ENCODE measurements around the gene ZP1.

The ZP1 gene

DNA sequence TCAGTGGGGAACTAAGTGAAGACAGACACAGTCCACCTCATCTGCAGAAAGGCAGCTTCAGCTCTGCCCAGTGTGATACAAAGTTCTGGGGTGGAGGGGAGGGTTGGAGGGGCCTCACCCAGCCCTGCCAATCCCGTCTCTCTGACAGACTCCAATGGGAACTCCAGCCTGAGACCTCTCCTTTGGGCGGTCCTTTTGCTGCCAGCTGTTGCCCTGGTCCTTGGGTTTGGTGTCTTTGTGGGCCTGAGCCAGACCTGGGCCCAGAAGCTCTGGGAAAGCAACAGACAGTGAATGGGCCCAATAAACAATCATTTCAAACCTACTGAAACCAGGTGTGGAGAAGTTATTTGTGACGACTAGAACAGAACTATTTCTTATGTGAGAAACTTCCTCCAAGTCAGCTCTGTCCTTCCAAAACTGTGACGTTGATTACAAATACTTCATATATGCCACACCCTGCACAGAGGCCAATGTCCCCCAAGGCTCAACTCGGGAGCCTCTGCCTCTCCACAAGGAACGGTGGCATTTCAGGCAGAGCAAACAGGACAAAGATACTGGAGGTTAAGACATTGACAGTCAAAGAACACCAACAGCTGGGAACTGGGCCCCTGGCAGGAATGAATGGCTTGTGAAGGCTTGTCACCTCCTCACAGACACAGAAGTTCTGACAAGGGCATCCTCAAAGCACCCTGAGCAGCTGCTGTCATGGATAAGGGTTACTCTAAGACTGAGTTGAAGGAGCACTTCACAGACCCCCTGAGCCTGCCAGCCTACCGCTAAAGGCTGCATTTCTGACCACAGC, 8.2 kb downstream of the ZP1 start:
- DNase-seq = no peak

GRCh38 chr11:60876168-60876485, 8.8 kb downstream of the ZP1 start:
- DNase-seq = no peak

DNA sequence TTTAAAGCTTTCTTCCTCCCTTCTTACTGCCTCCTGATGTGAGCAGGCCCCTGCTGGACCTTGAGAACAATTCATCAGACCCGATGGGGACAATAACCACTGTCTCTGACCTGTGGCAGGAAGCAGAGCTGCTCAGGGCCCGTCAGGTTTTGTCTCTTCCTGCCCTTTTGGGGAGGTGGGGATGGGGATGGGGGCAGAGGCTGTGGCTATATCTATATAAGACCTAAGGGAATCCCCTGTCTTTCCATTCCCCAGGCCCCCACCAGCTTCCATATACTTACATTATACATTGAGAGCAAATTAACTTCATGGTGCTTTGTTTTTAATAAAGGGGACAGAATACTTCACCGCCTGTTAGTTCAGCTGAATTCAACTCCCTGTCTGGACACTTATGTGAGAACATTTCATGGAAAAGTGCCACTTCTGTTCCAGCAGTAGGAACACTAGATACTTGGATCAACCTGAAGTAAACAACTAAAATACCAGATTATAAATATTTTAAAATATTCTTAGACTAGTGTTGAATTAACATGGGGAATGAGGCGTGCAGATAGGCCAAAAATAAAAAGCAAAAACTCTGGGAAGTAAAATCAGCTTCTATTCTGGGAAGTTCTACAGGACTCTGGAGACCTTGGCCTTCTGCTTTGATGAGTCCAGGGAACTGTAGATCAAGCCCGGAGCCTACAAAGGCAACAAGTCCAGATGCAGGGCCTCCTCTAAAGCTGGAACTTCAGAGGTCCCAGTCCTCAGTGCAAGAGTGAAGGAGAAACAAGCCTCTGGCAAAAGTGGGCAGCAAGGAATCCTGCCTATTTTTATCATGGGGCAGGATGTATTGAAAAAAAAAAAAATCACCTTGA, 11.1 kb downstream of the ZP1 start:
- no peak for DNase-seq

DNA sequence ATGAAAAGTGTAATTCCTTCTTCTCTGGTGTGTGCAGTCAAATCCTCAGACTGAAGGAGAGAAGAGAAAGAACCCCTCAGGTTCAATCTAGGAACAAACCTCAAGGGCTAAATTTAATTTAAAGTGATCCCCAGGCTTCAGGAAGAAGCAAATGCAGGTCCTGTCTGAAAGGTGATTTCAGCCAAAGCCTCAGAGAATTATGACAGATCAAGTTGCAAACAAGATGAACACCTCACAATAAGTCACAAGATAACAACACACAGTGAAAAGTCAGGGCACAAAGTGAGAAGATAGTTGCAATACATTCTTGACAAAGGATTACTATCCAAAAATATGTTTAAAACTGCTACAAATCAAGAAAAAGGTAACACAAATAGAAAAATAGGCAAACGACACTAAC, 11.8 kb downstream of the ZP1 start:
- DNase-seq = no peak

- no peak for DNase-seq
Measured at GRCh38 chr11:60879971-60880588, 12.7 kb downstream of the ZP1 start.

DNA sequence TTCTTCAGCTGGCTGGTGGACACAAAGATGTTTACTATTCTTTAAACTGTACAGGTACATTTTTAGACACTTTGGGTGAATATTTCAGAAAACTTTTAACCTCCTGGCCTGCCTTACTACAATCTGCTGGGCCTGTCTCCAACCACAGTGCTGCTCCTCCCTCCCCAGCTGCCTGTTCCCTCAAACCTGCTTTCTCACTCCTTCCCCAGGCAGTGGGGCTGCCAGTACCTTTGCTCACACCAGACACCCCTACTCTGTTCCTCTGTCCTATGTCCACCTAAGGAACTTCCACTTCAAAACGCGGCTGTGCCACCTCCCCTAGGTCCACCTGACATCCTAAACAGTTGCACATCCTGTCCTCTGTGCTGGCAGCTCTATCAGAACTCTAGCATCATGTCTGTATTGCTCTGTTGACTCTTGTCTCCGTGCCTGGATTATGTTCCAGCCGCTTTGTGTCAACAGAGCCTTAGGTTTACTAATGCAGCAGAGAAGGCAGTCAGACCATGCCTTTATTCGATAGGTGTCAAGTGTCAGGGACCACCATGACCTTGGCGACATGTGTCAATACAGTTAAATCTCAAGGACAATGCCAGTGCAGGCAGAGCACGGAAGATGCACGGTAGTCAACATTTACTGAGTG, 13.4 kb downstream of the ZP1 start:
- no peak for DNase-seq

- peak in 8 of 58 donors; percentile 6 to 28 (median 15) for DNase-seq
Measured at GRCh38 chr11:60887556-60887955, 20.2 kb downstream of the ZP1 start.

DNA sequence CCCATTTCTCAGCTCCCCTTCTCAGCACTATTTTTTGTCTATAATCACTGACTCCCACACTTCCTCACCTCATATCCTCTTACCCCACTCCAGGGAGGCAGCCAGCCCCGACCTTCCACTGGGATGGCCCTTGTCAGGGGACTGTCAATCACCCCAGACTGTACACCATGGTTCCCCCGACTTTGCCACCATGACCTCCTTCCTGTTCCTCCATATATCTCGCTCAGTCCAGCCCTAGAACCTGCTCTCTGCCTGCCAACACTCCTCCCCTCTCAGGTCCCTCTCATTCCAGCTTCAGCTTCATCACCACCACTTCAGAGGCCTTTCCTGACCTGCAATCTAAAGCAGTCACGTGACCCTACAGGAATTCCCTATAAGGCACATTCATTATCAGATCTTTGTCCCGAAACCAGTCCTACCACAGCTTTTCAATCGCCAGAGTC, 22.5 kb downstream of the ZP1 start:
- no peak for DNase-seq

DNA sequence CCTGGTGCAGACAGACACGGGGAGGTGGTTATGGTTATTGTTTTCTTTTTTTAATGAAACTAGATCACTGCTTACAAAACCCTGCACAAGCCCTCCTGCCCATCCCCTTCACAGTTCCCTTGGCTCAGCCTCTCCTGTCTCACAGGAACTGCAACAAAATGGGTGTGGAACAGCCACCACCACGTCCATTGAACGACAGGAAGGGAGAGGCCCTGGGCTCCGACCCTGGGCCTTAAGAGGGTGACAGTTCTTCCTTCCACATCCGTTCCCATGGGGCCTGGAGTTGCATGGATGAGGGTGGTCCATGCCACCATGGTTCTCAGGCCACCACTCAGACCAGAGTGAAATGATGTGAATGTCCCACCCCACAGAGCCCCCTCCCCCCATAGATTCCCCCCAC, 23.4 kb downstream of the ZP1 start:
- no peak for DNase-seq

DNA sequence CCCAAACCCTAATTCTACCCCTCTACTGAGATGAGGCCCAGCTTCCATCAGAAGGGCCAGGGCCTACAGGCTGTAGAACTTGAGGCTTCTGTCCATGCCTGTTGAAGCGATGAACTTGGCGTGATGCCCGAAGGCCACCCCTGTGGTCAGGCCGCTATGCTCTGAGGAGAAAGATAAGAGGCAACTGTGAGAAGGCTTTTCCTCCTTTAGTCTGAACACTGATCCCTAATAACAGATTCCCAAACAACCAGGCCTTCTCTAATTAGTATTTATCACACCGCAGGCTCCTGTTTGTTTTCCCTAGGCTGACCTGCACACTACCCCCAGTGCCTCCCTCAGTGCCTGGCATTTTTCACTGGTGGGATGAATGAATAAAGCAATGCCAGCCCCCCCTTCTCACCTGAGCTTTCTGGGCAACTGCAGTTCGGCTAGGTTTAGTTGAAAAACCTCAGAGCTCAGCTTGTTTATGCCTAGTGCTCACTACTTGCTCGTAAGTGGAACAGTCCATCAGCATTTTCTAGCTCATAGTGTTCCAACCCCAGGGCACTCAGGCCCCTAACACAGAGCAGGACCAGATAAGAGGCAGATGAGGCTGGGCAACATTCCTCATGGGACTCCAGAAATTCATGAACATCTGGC, 23.9 kb downstream of the ZP1 start:
- DNase-seq = no peak

DNA sequence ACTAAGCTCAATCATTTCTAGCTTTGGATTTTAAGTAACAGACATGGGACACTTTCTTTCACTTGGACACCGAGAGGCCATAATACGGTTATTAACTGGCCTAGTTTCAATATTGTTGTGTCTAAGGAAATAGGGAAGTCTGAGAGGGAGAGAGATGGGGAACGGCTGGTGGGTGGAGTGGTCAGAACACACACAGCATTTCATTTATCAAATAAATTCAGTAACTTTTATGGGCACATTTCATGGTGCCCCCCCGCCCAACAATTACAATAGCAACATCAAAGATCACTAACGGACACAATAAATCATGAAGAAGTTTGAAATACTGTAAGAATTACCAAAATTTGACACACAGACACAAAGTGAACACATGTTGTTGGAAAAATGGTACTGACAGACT, 28.3 kb downstream of the ZP1 start:
- DNase-seq = no peak

- no peak for DNase-seq
Measured at GRCh38 chr11:60897496-60897895, 30.2 kb downstream of the ZP1 start.

DNA sequence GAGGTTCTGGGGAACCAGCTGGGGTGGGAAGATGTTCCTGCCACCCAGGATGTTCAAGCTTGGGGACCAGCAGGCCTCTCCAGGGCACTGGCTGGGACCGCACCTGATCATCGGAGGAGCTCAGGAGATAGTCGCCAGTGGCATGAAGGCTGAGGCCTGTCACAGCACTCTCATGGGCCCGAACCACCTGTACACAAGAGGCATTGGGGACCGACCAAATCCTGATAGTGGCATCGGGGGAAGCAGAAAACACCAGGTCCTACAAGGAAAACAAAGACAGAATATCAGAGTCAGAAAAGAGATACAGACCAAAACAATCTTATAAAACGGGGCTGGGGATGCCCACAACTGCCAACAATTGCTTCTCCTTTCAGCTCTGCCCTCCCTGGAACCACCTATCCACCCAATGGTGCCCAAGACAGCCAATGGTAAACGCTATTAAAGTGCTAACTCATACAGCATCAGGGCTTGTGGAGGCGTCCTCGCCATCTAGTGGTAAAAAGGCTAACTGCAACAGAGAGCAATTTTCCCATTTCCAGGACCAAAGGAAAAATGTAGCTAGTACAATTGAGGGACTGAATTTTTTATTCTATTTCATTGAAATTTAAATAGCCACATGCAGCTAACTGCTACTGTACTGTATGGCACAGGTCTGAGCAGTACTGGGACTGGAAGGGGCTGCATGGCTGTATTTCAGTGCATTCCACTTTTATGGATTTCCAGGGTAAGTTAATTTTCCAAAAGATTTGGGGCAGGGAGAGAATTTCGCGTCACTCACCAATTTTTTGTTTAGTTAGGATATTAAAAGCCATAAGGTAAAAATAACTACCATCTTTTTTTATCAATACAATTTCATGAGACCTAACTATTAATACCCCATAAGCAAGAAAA, 31.9 kb downstream of the ZP1 start:
- peak in 8 of 58 donors; percentile 9 to 38 (median 25) for DNase-seq

DNA sequence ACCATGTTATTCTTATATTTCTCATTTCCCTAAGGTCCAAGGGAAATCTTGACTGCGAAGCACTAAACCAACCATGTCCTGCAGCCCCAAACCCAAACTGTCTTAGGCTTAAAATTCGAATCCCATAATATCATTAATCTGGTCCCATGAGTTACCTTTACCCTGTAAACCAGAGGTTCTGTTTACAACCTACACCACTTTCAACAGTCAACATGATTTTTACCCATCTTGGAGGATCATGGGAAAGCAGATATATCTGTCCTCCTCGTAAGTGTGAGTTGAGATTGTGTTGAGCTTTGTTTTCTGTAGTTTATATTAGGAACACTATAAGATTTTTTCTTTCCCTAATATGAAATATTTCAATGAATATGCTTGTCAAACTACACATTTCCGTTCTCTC, 32.6 kb downstream of the ZP1 start:
- DNase-seq = no peak

- DNase-seq = peak in 38 of 58 donors; percentile 21 to 78 (median 49)
Measured at GRCh38 chr11:60900673-60901404, 33.5 kb downstream of the ZP1 start.

DNA sequence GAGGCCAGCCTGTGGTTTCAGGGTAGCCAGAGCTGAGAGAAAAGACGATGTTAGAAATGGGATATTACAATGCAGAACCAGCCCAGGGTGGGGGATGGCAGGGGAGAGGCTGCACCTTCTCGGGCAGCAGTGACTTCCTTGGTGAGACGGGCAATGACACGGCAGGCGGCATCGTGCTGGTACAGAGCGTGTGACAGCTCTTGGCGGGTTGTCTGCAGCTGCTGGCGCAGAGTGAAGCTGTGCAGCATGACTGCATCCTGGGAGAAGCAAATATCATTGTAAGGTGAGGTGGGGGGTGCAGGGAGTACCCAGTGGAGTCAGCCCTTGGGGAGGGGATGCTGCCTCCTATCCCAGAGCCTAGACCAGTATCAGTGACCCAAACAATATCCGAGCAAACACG, 35.3 kb downstream of the ZP1 start:
- DNase-seq = peak in 1 of 58 donors; percentile 14

DNA sequence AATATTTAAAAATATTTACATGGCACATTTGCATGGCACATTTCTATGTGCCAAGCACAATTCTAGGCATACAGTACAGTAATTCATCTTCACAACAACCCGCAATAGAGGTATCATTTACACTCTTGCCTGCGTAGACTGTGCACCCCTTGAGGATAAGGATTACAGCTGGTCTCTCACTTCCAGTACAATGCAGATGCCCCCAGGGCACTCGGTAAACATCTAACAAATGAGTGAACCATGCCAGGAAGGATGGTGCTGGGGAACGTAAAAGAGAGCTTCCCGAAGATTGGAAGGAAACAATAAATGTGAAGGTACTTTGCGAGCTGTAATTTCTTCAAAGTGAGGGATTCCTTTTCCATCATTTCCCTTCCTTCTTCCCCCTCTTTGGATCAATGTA, 37.7 kb downstream of the ZP1 start:
- DNase-seq = no peak

GRCh38 chr11:60905551-60906113, 38.3 kb downstream of the ZP1 start:
- peak in 3 of 58 donors; percentile 33 to 64 (median 57) for DNase-seq
